Activated T-cell treated with anti-CD3 and anti-CD28 coated beads, Interleukin-2, amount 50 U/mL, for 24 hours (primary cell): ENCODE measurements around the gene MIER3.
"Not testable (repeated sequence)": the region's sequence is repeated elsewhere in the genome, so short reads cannot be mapped to it uniquely, and the experiment has no call there.

Source experiments
- DNase-seq: peaks from one replicate; pipeline ENCODE4 v3.0.0-alpha.2; 2020
- H3K27ac Mint-ChIP-seq: 2 replicates; pipeline ENCODE4 v1.8.0; 2020; ENCODE audit warnings: mild to moderate bottlenecking, mixed read lengths
- H3K27me3 Mint-ChIP-seq: 2 replicates; pipeline ENCODE4 v1.8.0; 2020; ENCODE audit warnings: mixed read lengths
- H3K36me3 Mint-ChIP-seq: 2 replicates; pipeline ENCODE4 v1.8.0; 2020; ENCODE audit warnings: low read depth, mixed read lengths
- H3K4me1 Mint-ChIP-seq: 2 replicates; pipeline ENCODE4 v1.8.0; 2020; ENCODE audit warnings: low read depth, mixed read lengths
- H3K4me3 Mint-ChIP-seq: 2 replicates; pipeline ENCODE4 v1.8.0; 2020; ENCODE audit warnings: mild to moderate bottlenecking, moderate library complexity, mixed read lengths
- H3K9me3 Mint-ChIP-seq: 2 replicates; pipeline ENCODE4 v1.8.0; 2020; ENCODE audit warnings: mixed read lengths

The MIER3 gene, protein sequence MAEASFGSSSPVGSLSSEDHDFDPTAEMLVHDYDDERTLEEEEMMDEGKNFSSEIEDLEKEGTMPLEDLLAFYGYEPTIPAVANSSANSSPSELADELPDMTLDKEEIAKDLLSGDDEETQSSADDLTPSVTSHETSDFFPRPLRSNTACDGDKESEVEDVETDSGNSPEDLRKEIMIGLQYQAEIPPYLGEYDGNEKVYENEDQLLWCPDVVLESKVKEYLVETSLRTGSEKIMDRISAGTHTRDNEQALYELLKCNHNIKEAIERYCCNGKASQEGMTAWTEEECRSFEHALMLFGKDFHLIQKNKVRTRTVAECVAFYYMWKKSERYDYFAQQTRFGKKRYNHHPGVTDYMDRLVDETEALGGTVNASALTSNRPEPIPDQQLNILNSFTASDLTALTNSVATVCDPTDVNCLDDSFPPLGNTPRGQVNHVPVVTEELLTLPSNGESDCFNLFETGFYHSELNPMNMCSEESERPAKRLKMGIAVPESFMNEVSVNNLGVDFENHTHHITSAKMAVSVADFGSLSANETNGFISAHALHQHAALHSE

DNA sequence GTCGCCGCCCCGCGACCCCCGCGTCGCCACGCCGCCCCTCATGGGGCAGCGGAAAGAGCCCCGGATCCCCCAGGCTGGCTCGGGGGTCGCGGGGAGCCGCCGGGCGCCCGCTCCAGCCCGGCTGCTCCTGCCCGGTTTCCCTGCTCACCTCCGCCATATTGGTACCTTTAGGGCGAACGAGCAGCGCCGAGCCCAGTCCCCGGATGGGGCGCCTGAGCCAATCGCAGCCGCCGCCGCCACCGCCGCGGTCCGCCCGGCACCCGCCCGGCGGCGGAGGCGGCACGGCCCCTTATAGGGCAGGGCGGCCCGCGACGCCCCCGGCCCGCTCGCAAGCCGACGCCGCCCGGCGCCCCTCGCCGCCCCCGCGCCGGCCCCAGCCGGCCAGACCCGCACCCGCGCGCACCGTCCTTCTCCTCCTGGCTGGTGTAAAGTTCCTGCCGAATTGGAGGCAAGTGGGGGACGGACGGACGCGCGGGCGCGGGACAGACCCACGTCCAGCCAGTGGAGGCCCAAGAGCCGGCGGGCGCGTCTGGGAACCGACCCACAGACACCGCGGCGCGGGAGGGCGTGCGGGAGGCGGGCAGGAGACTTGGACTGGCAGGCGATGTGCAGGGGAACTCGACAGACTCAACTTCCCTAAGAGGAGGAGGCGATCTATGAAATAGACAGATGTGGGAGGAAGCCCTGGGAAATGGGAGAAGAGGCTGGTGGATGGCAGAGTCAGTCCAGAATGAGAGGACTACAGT lies at the start of gene MIER3:
Gene MIER3 (minus strand): TSS at position 178 of the 746 bp plus-strand sequence. CDS start 21 bp downstream, at position 157.
- H3K9me3 Mint-ChIP-seq = no peaks in the 10 kb centered on the region
- peaks cover 26% of the 10 kb centered on the region for H3K4me1 Mint-ChIP-seq
- H3K27ac Mint-ChIP-seq = peak within 1 kb of the TSS; percentile 86
- peak within 1 kb of the TSS; percentile 93 for H3K4me3 Mint-ChIP-seq
- DNase-seq = peak; percentile 86
- peaks cover 30% of the 10 kb centered on the region for H3K27me3 Mint-ChIP-seq
- H3K36me3 Mint-ChIP-seq = peaks cover 30% of the 10 kb centered on the region

DNA sequence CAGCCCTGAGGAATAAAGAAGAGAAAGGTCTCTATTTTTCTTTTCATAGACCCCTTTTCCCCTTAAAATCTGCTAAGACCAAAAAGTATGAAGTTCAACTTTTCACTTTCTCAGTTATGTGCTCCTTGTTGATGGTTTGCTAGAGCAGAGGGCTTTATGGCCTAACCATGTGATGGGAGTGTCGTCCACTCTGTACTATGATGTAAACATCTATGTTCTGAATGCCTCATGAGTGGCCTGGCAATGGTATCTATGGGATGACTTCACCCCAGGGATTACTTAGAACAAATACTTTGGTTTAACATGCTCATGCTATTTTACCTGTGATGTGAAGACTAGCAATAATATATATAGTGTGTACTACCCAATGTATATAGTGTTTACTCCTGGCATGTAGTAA lies 43.7 kb upstream of the MIER3 start:
- DNase-seq = no peak
- Mint-ChIP-seq H3K9me3 (no peaks in the 10 kb centered on the region), H3K36me3 (no peaks in the 10 kb centered on the region), H3K27me3 (peaks cover 6% of the 10 kb centered on the region), H3K4me1 (no peaks in the 10 kb centered on the region), H3K4me3 (no peak overlapping the region), H3K27ac (no peak overlapping the region)

DNA sequence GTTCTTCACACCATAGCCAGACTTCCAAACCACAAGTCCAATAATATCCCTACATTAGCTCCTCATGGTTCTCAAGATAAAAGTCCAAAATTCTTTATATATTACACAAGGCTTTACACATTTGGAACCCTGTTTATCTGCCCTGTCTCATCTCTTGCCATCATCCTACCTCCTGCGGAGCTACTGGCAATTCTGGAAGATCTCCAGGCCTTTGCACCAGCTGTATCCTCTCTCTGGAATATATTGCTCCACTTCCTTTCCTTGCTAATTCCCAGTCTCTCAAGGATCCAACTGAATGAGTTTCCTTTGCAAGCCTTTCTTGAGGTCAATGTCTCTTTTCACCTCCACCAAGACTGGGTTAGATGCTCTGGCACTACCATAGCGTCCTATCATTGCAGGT lies 41.3 kb upstream of the MIER3 start:
- no peak for DNase-seq
- no peaks in the 10 kb centered on the region for H3K4me1 Mint-ChIP-seq
- H3K27me3 Mint-ChIP-seq = peaks cover 3% of the 10 kb centered on the region
- H3K36me3 Mint-ChIP-seq = no peaks in the 10 kb centered on the region
- H3K4me3 Mint-ChIP-seq = no peak overlapping the region
- H3K27ac Mint-ChIP-seq = no peak overlapping the region
- H3K9me3 Mint-ChIP-seq = no peaks in the 10 kb centered on the region

DNA sequence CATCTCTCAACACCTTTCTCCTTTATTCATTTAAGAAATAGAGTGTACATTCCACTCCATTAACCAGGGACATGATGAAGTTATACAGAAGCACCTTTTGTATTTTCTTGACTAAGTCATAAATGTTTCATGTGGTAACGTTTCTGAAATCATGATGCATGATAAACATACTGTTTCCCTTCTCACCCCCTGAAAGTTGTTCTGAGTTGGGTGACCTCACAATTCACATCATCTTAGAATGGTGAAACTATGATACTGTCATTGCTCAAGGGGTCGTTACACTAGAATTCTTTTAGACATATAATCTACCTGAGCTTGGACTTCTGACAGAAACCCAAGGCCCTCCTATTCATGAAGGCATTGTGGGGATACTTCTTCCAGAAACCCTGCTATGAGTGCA lies 37.8 kb upstream of the MIER3 start:
- no peak overlapping the region for H3K4me3 Mint-ChIP-seq
- H3K27me3 Mint-ChIP-seq = peaks cover 3% of the 10 kb centered on the region
- H3K9me3 Mint-ChIP-seq = no peaks in the 10 kb centered on the region
- H3K27ac Mint-ChIP-seq = no peak overlapping the region
- DNase-seq = no peak
- H3K4me1 Mint-ChIP-seq = peaks cover 6% of the 10 kb centered on the region
- H3K36me3 Mint-ChIP-seq = no peaks in the 10 kb centered on the region

DNA sequence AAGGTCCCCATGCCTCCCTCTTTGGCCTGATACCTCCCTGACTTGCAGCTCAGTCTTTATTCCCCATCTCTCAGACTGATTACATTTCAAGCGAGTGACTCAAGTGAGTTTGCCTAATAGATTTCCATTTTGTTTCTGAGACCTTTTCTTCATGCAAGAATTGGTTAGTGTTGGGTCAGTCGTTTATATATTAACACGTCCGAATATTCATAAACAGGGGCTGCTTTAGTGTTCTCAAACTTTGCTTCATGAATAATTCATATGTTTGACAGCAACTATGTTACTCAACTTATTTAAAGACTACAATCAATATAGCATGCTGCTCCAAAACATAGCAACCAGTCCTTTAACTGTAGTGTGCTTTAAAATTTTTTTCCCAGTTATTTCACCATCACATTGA lies 36.6 kb upstream of the MIER3 start:
- H3K27me3 Mint-ChIP-seq = peaks cover 3% of the 10 kb centered on the region
- H3K9me3 Mint-ChIP-seq = no peaks in the 10 kb centered on the region
- no peaks in the 10 kb centered on the region for H3K36me3 Mint-ChIP-seq
- no peak for DNase-seq
- no peak overlapping the region for H3K4me3 Mint-ChIP-seq
- H3K27ac Mint-ChIP-seq = no peak overlapping the region
- H3K4me1 Mint-ChIP-seq = peaks cover 18% of the 10 kb centered on the region

DNA sequence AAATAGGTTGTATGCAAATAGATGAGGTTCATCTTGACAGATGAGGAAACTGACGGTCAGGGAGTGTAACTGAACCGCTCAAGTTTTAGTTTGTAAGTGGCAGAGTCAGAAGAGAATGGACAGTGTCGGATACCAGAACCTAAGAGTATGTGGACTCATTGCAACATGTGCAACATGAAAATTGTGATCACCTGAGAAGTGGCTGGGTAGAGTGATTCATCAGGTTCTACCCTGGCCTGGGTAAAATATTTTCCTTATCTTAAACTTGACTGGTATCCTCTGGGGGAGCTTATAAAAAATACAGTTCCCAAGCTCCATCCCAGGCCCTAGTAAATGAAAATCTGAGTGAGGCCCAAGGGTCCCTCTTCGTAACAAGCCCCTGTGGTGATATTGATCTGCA lies 35.2 kb upstream of the MIER3 start:
- Mint-ChIP-seq H3K4me3 (no peak overlapping the region), H3K4me1 (peaks cover 20% of the 10 kb centered on the region), H3K27me3 (no peaks in the 10 kb centered on the region), H3K27ac (no peak overlapping the region), H3K9me3 (no peaks in the 10 kb centered on the region), H3K36me3 (no peaks in the 10 kb centered on the region)
- no peak for DNase-seq

DNA sequence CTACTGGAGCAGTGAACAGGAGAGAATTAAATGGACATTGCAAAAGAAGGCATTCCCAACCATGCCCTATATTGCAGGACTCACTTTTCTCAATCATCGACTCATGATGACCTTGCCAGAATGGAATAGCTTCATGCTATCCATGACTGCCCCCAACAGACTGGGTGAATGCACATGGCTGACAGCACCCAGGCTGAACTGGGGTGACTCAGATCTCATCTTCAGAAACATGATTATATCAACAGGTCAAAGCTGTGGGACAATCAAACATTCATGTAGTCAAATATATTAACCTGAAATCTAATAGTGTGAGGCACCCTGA lies 34.7 kb upstream of the MIER3 start:
- H3K4me1 Mint-ChIP-seq = peaks cover 20% of the 10 kb centered on the region
- H3K27me3 Mint-ChIP-seq = no peaks in the 10 kb centered on the region
- DNase-seq = no peak
- no peak overlapping the region for H3K27ac Mint-ChIP-seq
- no peaks in the 10 kb centered on the region for H3K36me3 Mint-ChIP-seq
- no peak overlapping the region for H3K4me3 Mint-ChIP-seq
- no peaks in the 10 kb centered on the region for H3K9me3 Mint-ChIP-seq

DNA sequence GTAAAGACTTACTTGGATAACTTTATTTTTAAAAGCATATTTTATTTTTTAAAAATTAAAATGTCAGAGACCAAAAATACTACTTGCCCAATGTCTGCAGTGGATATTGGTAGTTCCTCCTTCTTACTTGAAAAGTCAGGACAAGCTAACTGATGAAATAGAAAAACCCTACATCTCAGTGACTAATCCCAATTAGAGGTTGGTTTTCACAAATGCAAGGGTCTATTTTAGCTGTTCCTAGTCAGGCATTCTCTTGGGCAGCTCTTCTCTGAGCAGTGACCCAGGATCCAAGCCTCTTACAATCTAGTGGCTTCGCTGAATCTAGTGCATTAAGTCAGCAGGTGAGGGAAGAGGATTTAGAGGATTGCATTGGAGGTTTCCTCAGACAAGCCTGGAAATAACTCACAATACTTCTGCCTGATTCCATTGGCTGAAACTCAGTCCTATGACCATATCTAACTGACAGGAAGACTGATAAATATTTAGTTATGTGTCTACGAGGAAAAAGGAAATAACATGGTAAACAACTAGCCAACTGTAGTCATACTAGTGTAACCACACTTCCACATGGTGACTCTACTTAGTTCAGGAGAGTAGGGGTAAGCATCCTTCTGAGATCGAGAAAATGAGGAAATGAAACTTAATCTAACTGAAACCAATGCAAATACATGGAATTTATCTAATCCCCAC lies 34.2 kb upstream of the MIER3 start:
- H3K27me3 Mint-ChIP-seq = no peaks in the 10 kb centered on the region
- H3K4me3 Mint-ChIP-seq = no peak overlapping the region
- no peaks in the 10 kb centered on the region for H3K9me3 Mint-ChIP-seq
- peaks cover 20% of the 10 kb centered on the region for H3K4me1 Mint-ChIP-seq
- no peak for DNase-seq
- H3K36me3 Mint-ChIP-seq = no peaks in the 10 kb centered on the region
- H3K27ac Mint-ChIP-seq = no peak overlapping the region

DNA sequence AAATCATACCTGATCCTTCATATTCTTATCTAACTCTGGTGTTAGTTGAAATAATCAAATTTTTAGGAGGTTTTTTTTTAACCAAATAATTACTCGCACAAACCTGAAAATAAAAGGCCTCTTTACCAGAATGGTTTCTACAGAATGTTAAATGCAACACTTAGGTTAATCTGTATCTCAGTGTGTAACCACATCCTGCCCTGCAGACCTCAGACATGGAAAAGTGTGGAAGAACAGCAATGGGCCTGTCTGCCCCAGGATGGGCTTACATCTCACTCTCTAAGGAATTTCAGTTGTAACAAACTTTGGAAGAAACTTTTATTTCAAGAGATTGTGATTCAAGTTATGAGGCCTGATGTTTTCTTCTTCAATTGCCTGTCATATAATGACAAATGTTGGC lies 32.5 kb upstream of the MIER3 start:
- Mint-ChIP-seq H3K36me3 (no peaks in the 10 kb centered on the region), H3K4me3 (no peak overlapping the region), H3K27ac (no peak overlapping the region), H3K27me3 (no peaks in the 10 kb centered on the region), H3K4me1 (peaks cover 20% of the 10 kb centered on the region), H3K9me3 (no peaks in the 10 kb centered on the region)
- DNase-seq = no peak

DNA sequence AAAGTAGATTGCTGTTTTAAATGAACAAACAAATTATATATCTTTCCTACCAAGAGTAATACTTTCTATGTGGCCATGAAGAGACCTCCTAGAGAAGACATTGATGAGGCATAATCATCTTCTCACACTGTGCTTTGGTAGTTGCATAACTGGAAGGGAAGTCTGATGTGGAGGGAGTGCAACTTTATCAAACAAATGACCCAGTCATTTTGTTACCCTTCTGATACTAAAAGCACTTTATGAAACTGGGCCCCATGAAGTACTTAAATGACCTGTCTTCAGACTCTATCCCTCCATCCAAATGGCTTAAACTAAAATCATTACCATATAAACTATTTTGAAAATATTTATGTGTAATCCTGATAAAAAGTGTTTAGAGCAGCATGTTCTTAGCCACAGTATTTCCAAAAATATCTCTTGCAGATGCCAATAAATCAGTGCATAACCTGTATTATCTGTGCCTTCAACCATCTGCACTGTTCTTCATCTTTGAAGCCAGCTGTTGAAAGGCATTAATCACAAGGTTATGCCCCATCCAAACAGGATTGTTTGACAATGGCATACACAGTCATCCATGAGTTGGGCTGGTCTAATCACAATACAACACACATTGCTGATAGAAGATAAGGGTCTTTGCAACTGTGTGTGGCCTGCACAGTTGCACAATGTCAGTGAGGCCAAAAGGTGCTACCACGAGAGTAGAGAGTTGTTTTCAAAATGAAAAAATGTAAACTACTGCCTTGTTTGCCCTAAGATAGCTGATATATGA lies 31.9 kb upstream of the MIER3 start:
- H3K27ac Mint-ChIP-seq = no peak overlapping the region
- H3K36me3 Mint-ChIP-seq = no peaks in the 10 kb centered on the region
- H3K4me1 Mint-ChIP-seq = peaks cover 20% of the 10 kb centered on the region
- no peaks in the 10 kb centered on the region for H3K9me3 Mint-ChIP-seq
- H3K4me3 Mint-ChIP-seq = no peak overlapping the region
- no peak for DNase-seq
- H3K27me3 Mint-ChIP-seq = no peaks in the 10 kb centered on the region

DNA sequence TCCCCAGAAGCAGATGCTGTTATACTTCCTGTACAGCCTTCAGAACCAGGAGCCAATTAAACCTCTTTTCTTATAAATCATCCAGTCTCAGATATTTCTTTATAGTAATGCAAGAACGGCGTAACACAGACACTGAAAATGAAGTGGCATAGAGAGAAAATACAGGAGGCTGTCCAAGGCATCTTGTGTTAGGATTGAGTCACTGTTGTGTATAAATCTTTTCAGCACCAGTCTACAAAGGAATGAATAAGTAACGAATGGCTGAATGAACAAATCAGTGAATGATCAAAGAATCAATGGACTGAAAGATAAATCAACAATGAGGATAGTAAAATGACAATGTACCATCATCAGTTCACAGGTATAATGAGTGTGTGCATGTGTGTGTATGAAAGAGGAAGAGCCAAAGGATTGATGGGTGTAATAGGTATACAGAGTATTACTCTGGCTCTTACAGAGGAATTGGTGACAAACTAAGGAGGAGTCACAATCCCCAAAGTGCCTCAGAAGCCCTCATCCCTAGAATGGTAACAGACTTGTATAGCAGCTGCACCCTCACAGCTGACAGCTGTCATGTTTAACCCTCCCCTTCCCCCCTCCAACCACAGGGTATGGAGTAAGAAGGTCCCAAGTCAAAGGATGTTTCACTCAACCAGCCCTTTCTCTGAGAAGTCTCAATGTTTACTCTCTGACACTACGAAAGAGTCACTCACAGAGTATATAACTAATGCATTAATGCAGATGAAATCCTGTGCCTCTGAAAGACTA lies 29.8 kb upstream of the MIER3 start:
- H3K27me3 Mint-ChIP-seq = no peaks in the 10 kb centered on the region
- no peaks in the 10 kb centered on the region for H3K9me3 Mint-ChIP-seq
- H3K4me1 Mint-ChIP-seq = peaks cover 20% of the 10 kb centered on the region
- no peak overlapping the region for H3K4me3 Mint-ChIP-seq
- no peak for DNase-seq
- no peaks in the 10 kb centered on the region for H3K36me3 Mint-ChIP-seq
- no peak overlapping the region for H3K27ac Mint-ChIP-seq

DNA sequence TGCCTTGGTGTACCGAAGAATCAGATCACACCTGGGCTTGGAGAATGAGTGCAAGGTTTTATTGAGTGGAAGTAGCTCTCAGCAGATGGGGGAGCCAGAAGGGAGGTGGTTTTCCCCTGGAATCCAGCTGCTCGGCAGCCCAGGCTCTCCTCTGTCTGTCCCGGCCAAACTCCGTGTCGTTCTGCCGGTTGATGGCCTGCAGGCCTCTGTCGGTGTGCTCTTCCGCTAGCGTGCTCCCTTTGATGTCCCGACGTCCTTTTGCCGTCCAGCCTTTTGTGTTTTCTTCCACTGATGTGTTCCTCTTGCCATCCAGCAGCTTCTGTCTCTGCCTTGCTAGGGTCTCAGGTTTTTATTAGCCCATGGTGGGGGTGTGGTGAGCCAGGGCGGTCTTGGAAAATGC lies 28.0 kb upstream of the MIER3 start:
- Mint-ChIP-seq H3K36me3 (no peaks in the 10 kb centered on the region), H3K27me3 (peaks cover 5% of the 10 kb centered on the region), H3K27ac (no peak overlapping the region), H3K4me1 (peaks cover 15% of the 10 kb centered on the region), H3K4me3 (no peak overlapping the region), H3K9me3 (no peaks in the 10 kb centered on the region)
- no peak for DNase-seq

DNA sequence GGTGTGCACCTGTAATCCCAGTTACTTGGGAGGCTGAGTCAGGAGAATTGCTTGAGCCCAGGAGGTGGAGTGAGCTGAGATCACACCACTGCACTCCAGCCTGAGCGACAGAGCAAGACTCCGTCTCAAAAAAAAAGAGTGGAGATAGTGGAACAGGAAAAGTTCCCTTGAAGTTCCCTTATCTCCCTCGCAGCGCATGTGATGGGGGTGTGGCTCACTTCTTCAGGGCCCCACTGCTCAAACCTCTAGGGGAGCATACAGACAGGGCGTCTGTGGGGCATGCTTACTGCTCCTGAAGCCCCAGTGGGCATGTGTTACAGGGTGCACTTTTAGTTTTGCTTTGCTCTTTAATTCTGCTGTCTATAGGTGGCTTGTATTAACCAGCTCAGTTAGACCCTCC lies 27.6 kb upstream of the MIER3 start:
- peaks cover 13% of the 10 kb centered on the region for H3K4me1 Mint-ChIP-seq
- H3K27ac Mint-ChIP-seq, H3K36me3 Mint-ChIP-seq, H3K4me3 Mint-ChIP-seq, DNase-seq, H3K9me3 Mint-ChIP-seq, H3K27me3 Mint-ChIP-seq: not testable (repeated sequence)

DNA sequence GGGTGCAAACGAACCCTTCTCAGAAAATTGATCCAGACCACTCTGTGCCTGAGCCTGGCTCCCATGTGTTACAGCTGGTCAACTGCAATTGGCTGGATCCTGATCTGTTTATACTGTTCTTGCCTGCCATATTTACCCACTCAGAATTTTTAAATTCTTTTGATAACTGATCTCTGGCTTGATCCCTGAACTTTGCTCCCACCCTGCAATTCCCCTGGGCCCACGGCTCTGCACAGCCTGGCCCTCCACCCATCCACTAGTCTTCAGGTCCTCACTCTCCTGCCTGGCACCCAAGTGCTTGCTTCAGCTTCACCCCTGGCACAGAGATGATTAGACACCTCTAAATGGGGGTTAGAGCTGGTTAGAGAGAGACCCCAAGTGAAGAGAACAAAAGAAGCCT lies 25.9 kb upstream of the MIER3 start:
- Mint-ChIP-seq H3K27ac (no peak overlapping the region), H3K9me3 (no peaks in the 10 kb centered on the region), H3K4me1 (no peaks in the 10 kb centered on the region), H3K36me3 (no peaks in the 10 kb centered on the region), H3K4me3 (no peak overlapping the region), H3K27me3 (peaks cover 7% of the 10 kb centered on the region)
- DNase-seq = no peak
